Naive thymus-derived CD4-positive, alpha-beta T cell (primary cell): Measurements from ENCODE around the gene FLCN. TPM values are rescaled to one million over a fixed set of nuclear protein-coding genes. Genes with fewer than 3 reads are reported as not detected.

Experiments
- ATAC-seq: fragments of 150-1000 bp; cut with Tn5 transposase; 2 replicates; pipeline ENCODE4 v1.10.0; 2021; ENCODE audit warnings: mild to moderate bottlenecking, moderate library complexity
- CTCF ChIA-PET: fragments of 350-600 bp; sonication (Branson Sonifier 250); formaldehyde crosslinking; loops from one replicate; lab custom pipeline; 2021; ENCODE audit warnings: antibody characterized with exemption; lab: Charles Lee
- POLR2A ChIA-PET: fragments of 350-600 bp; sonication (Branson Sonifier 250); formaldehyde crosslinking; loops from one replicate; lab custom pipeline; 2021; ENCODE audit warnings: antibody characterized with exemption, inconsistent platforms; lab: Charles Lee
- DNase-seq, 9 donors: peaks; one replicate each; pipeline versions ENCODE4 v3.0.0 to v3.0.0-alpha.2; 2020 to 2022; ENCODE audit warnings: mixed read lengths in 1 of 9
- H3K27ac ChIP-seq: one replicate; pipeline ENCODE4 v1.7.0; 2013; ENCODE audit warnings: mild to moderate bottlenecking, low read depth, low read length, moderate library complexity
- H3K27me3 ChIP-seq, 2 donors: one replicate each; pipeline ENCODE4 v1.7.0; 2013; ENCODE audit warnings: low read length in 2 of 2, mild to moderate bottlenecking in 2 of 2, moderate library complexity in 2 of 2; ENCODE audit not compliant: control insufficient read depth in 2 of 2, insufficient read depth in 2 of 2
- H3K36me3 ChIP-seq, 3 experiments: 1 replicate in 2 of 3; 2 replicates in 1 of 3; pipeline ENCODE4 v1.7.0; 2013; ENCODE audit warnings: low read length in 3 of 3, mild to moderate bottlenecking in 3 of 3, moderate library complexity in 1 of 3; ENCODE audit not compliant: insufficient read depth in 3 of 3, control insufficient read depth in 2 of 3
- H3K4me1 ChIP-seq, 2 donors: one replicate each; pipeline ENCODE4 v1.7.0; 2013; ENCODE audit warnings: low read length in 2 of 2, mild to moderate bottlenecking in 2 of 2, moderate library complexity in 1 of 2; ENCODE audit not compliant: control insufficient read depth in 2 of 2, insufficient read depth in 2 of 2
- H3K4me3 ChIP-seq: 2 replicates; pipeline ENCODE4 v1.7.0; 2013; ENCODE audit warnings: mild to moderate bottlenecking, low read length
- H3K9me3 ChIP-seq, 3 experiments: 1 replicate in 2 of 3; 2 replicates in 1 of 3; pipeline ENCODE4 v1.7.0; 2013; ENCODE audit warnings: low read length in 3 of 3; ENCODE audit not compliant: control insufficient read depth in 2 of 3
- H3K27ac Mint-ChIP-seq, 9 donors: one replicate each; pipeline ENCODE4 v1.8.0; 2020 to 2022; ENCODE audit warnings: mixed read lengths in 9 of 9, mild to moderate bottlenecking in 8 of 9, moderate library complexity in 5 of 9, inconsistent platforms in 2 of 9
- H3K27me3 Mint-ChIP-seq, 5 donors: one replicate each; pipeline ENCODE4 v1.8.0; 2021 to 2022; ENCODE audit warnings: mixed read lengths in 5 of 5, mild to moderate bottlenecking in 1 of 5
- H3K36me3 Mint-ChIP-seq, 5 donors: one replicate each; pipeline ENCODE4 v1.8.0; 2020 to 2022; ENCODE audit warnings: mixed read lengths in 5 of 5, mild to moderate bottlenecking in 3 of 5, inconsistent platforms in 1 of 5
- H3K4me1 Mint-ChIP-seq, 7 donors: one replicate each; pipeline ENCODE4 v1.8.0; 2020 to 2022; ENCODE audit warnings: mixed read lengths in 7 of 7, mild to moderate bottlenecking in 3 of 7, inconsistent platforms in 1 of 7
- H3K4me3 Mint-ChIP-seq, 10 donors: one replicate each; pipeline ENCODE4 v1.8.0; 2020 to 2022; ENCODE audit warnings: mild to moderate bottlenecking in 10 of 10, mixed read lengths in 10 of 10, moderate library complexity in 6 of 10, inconsistent platforms in 2 of 10
- H3K9me3 Mint-ChIP-seq, 11 donors: one replicate each; pipeline ENCODE4 v1.8.0; 2020 to 2022; ENCODE audit warnings: mixed read lengths in 11 of 11, mild to moderate bottlenecking in 4 of 11, inconsistent platforms in 1 of 11, moderate library complexity in 1 of 11
- intact Hi-C, 2 donors: fragments of 100-400 bp; cut with micrococcal nuclease; formaldehyde crosslinking; loops; one replicate each; pipeline ENCODE4 v1.15.1; 2023
- polyA plus RNA-seq, 2 donors: library from polyadenylated mRNA; unstranded; fragments of 300-500 nt; fragmentation: Illumina TruSeq; gene quantifications; one replicate each; pipeline ENCODE4 v1.2.3, GENCODE V29; 2021
- total RNA-seq, 6 experiments: library from RNA in 5 of 6; stranded (reverse) in 5 of 6; gene quantifications; 1 replicate in 5 of 6; 2 replicates in 1 of 6; pipeline ENCODE4 v1.2.3 and lab custom pipeline; 2021 to 2026

FLCN gene
- total and polyA plus RNA-seq, 7 experiments from 2014 or later = 4.7 to 94.7 (median 44.2) TPM

GRCh38 chr17:17179371-17179827 is 57.6 kb downstream of the FLCN start:
- POLR2A ChIA-PET = interaction anchor here (0.8 to 5.5 kb wide), 6 partner anchors 12 to 125 kb away, joined by 3 to 30 read pairs (median 5); partner anchors contain the start of gene PLD6
- H3K4me1 Mint-ChIP-seq = peaks cover 46 to 94% (median 82%) of the 10 kb centered on the region in 7 donors
- no peaks in the 10 kb centered on the region for H3K27me3 ChIP-seq

GRCh38 chr17:17177176-17177575 is 59.8 kb downstream of the FLCN start:
- H3K4me3 Mint-ChIP-seq = peak overlapping the region; percentile 62 to 86 (median 80)
- DNase-seq = peak in 6 of 9 donors; percentile 14 to 42 (median 38)
- Histone ChIP-seq H3K36me3 (peaks cover 4 to 30% (median 12%) of the 10 kb centered on the region in 3 experiments), H3K4me3 (no peak overlapping the region), H3K9me3 (no peaks in the 10 kb centered on the region), H3K4me1 (peaks cover 51 to 88% of the 10 kb centered on the region in 2 donors), H3K27ac (peak overlapping the region; percentile 70), H3K27me3 (no peaks in the 10 kb centered on the region)
- no peaks in the 10 kb centered on the region for H3K9me3 Mint-ChIP-seq
- H3K27me3 Mint-ChIP-seq = no peaks in the 10 kb centered on the region
- H3K36me3 Mint-ChIP-seq = peaks cover 4 to 60% (median 32%) of the 10 kb centered on the region in 5 donors
- intact Hi-C loops = no loop called here
- peak overlapping the region; percentile 91 to 99 (median 98) for H3K27ac Mint-ChIP-seq
- POLR2A ChIA-PET = interaction anchor here (0.7 to 1.9 kb wide), 9 partner anchors 7 to 103 kb away, joined by 3 to 7 read pairs (median 3); no protein-coding TSS in a partner anchor
- ATAC-seq = peak; percentile 14
- CTCF ChIA-PET = interaction anchor here (0.6 kb wide), 2 partner anchors 90 to 176 kb away, joined by 3 read pairs; no protein-coding TSS in a partner anchor
- peaks cover 43 to 85% (median 81%) of the 10 kb centered on the region in 7 donors for H3K4me1 Mint-ChIP-seq

More at GRCh38 chr17:17179371-17179827, 57.6 kb downstream of the FLCN start:
- Histone ChIP-seq H3K4me3 (peak overlapping the region; percentile 68), H3K4me1 (peaks cover 61 to 98% of the 10 kb centered on the region in 2 donors), H3K27ac (peak overlapping the region; percentile 70), H3K9me3 (no peaks in the 10 kb centered on the region), H3K36me3 (peaks cover 0 to 12% (median 11%) of the 10 kb centered on the region in 3 experiments)
- intact Hi-C loops = loop anchor here in 1 of 2 donors (2.0 kb wide), 2 partner anchors 25 to 101 kb away; partner anchors contain the start of gene COPS3
- peaks cover 4 to 61% (median 25%) of the 10 kb centered on the region in 5 donors for H3K36me3 Mint-ChIP-seq
- H3K27me3 Mint-ChIP-seq = no peaks in the 10 kb centered on the region
- peak in 7 of 9 donors; percentile 25 to 59 (median 45) for DNase-seq
- CTCF ChIA-PET = interaction anchor here (0.6 to 0.7 kb wide), 2 partner anchors 24 to 413 kb away, joined by 3 to 4 read pairs; no protein-coding TSS in a partner anchor
- ATAC-seq = peak; percentile 63
- no peaks in the 10 kb centered on the region for H3K9me3 Mint-ChIP-seq
- H3K27ac Mint-ChIP-seq = peak overlapping the region; percentile 94 to 100 (median 99)
- peak overlapping the region; percentile 73 to 95 (median 84) for H3K4me3 Mint-ChIP-seq

- ATAC-seq (peak; percentile 39), DNase-seq (peak in 6 of 9 donors; percentile 36 to 53 (median 47))
- H3K9me3 ChIP-seq = no peaks in the 10 kb centered on the region
- peak overlapping the region; percentile 31 for H3K4me3 ChIP-seq
- Mint-ChIP-seq H3K36me3 (peaks cover 4 to 54% (median 35%) of the 10 kb centered on the region in 5 donors), H3K4me3 (peak overlapping the region; percentile 58 to 87 (median 84)), H3K27ac (peak overlapping the region; percentile 85 to 99 (median 98)), H3K4me1 (peaks cover 40 to 85% (median 78%) of the 10 kb centered on the region in 7 donors), H3K9me3 (no peaks in the 10 kb centered on the region), H3K27me3 (no peaks in the 10 kb centered on the region)
- ChIA-PET CTCF (no interaction called here), POLR2A (interaction anchor here (1.0 to 3.0 kb wide), 7 partner anchors 8 to 61 kb away, joined by 3 to 16 read pairs (median 6); partner anchors contain the start of genes FLCN and PLD6)
- H3K27ac ChIP-seq = peak overlapping the region; percentile 70
- H3K27me3 ChIP-seq = no peaks in the 10 kb centered on the region
- peaks cover 45 to 87% of the 10 kb centered on the region in 2 donors for H3K4me1 ChIP-seq
- intact Hi-C loops = loop anchor here in 1 of 2 donors (1.0 kb wide), 2 partner anchors 21 to 61 kb away; partner anchors contain the start of gene FLCN
- H3K36me3 ChIP-seq = peaks cover 4 to 30% (median 12%) of the 10 kb centered on the region in 3 experiments
Observed at GRCh38 chr17:17176341-17176740, 60.6 kb downstream of the FLCN start.

GRCh38 chr17:17175917-17176316 is 61.1 kb downstream of the FLCN start:
- H3K36me3 ChIP-seq = peaks cover 4 to 30% (median 12%) of the 10 kb centered on the region in 3 experiments
- ATAC-seq (peak; percentile 45), DNase-seq (peak in 5 of 9 donors; percentile 20 to 40 (median 28))
- Mint-ChIP-seq H3K27me3 (no peaks in the 10 kb centered on the region), H3K4me1 (peaks cover 42 to 85% (median 78%) of the 10 kb centered on the region in 7 donors), H3K9me3 (no peaks in the 10 kb centered on the region), H3K4me3 (peak overlapping the region; percentile 58 to 87 (median 84)), H3K36me3 (peaks cover 4 to 51% (median 36%) of the 10 kb centered on the region in 5 donors), H3K27ac (peak overlapping the region; percentile 85 to 99 (median 98))
- peaks cover 45 to 86% of the 10 kb centered on the region in 2 donors for H3K4me1 ChIP-seq
- no peaks in the 10 kb centered on the region for H3K9me3 ChIP-seq
- intact Hi-C loops = loop anchor here in 1 of 2 donors (1.0 kb wide), 2 partner anchors 21 to 61 kb away; partner anchors contain the start of gene FLCN
- peak overlapping the region; percentile 70 for H3K27ac ChIP-seq
- POLR2A ChIA-PET = interaction anchor here (0.7 to 3.0 kb wide), 7 partner anchors 9 to 61 kb away, joined by 3 to 16 read pairs (median 6); partner anchors contain the start of genes FLCN and PLD6
- CTCF ChIA-PET = interaction anchor here (1.2 kb wide), 1 partner anchor 9 kb away, joined by 4 read pairs; no protein-coding TSS in a partner anchor
- no peaks in the 10 kb centered on the region for H3K27me3 ChIP-seq
- H3K4me3 ChIP-seq = peak overlapping the region; percentile 31

- H3K4me1 ChIP-seq = peaks cover 40 to 81% of the 10 kb centered on the region in 2 donors
- H3K36me3 ChIP-seq = peaks cover 4 to 30% (median 12%) of the 10 kb centered on the region in 3 experiments
- peak overlapping the region in 4 of 10 donors; percentile 32 to 86 (median 62) for H3K4me3 Mint-ChIP-seq
- ATAC-seq = no peak
- H3K4me1 Mint-ChIP-seq = peaks cover 37 to 85% (median 77%) of the 10 kb centered on the region in 7 donors
- peak overlapping the region; percentile 70 for H3K27ac ChIP-seq
- H3K36me3 Mint-ChIP-seq = peaks cover 0 to 46% (median 31%) of the 10 kb centered on the region in 5 donors
- H3K27me3 ChIP-seq = no peaks in the 10 kb centered on the region
- ChIA-PET POLR2A (interaction anchor here (0.6 to 3.0 kb wide), 6 partner anchors 11 to 160 kb away, joined by 3 to 16 read pairs (median 5); partner anchors contain the start of genes FLCN and PLD6), CTCF (interaction anchor here (1.2 kb wide), 1 partner anchor 9 kb away, joined by 4 read pairs; no protein-coding TSS in a partner anchor)
- intact Hi-C loops = no loop called here
- DNase-seq = no peak
- H3K27me3 Mint-ChIP-seq = no peaks in the 10 kb centered on the region
- peak overlapping the region; percentile 85 to 99 (median 98) for H3K27ac Mint-ChIP-seq
- no peaks in the 10 kb centered on the region for H3K9me3 ChIP-seq
- no peaks in the 10 kb centered on the region for H3K9me3 Mint-ChIP-seq
- H3K4me3 ChIP-seq = no peak overlapping the region
Observed at GRCh38 chr17:17175340-17175739, 61.6 kb downstream of the FLCN start.

GRCh38 chr17:17173921-17174320 is 63.0 kb downstream of the FLCN start:
- no peak overlapping the region for H3K4me3 Mint-ChIP-seq
- H3K27ac Mint-ChIP-seq = peak overlapping the region; percentile 13 to 99 (median 89)
- no peak overlapping the region for H3K4me3 ChIP-seq
- H3K27me3 ChIP-seq = no peaks in the 10 kb centered on the region
- ATAC-seq (no peak), DNase-seq (no peak)
- ChIA-PET CTCF (no interaction called here), POLR2A (interaction anchor here (1.0 to 3.0 kb wide), 2 partner anchors 8 to 32 kb away, joined by 3 to 16 read pairs; partner anchors contain the start of gene PLD6)
- H3K4me1 Mint-ChIP-seq = peaks cover 32 to 86% (median 73%) of the 10 kb centered on the region in 7 donors
- H3K9me3 Mint-ChIP-seq = no peaks in the 10 kb centered on the region
- peaks cover 28 to 70% of the 10 kb centered on the region in 2 donors for H3K4me1 ChIP-seq
- peaks cover 0 to 38% (median 26%) of the 10 kb centered on the region in 5 donors for H3K36me3 Mint-ChIP-seq
- no peaks in the 10 kb centered on the region for H3K9me3 ChIP-seq
- peaks cover 4 to 33% (median 12%) of the 10 kb centered on the region in 3 experiments for H3K36me3 ChIP-seq
- intact Hi-C loops = no loop called here
- H3K27me3 Mint-ChIP-seq = no peaks in the 10 kb centered on the region
- peak overlapping the region; percentile 23 for H3K27ac ChIP-seq
